Left lung (tissue), 10 donors: ENCODE measurements around the gene GABBR1. TPM values are rescaled to one million over a fixed set of nuclear protein-coding genes. Genes with fewer than 3 reads are reported as not detected.

Source experiments
- ATAC-seq: fragments of 200-7000 bp; cut with Tn5 transposase; one replicate; pipeline ENCODE4 v1.9.1; 2020; ENCODE audit warnings: moderate library complexity
- DNase-seq, 4 donors: peaks; one replicate each; pipeline ENCODE4 v3.0.0-alpha.2; 2013 to 2020
- H3K27ac ChIP-seq, 2 donors: fragments of 200-600 bp; sonication (generic) in 1 of 2; one replicate each; pipeline versions ENCODE4 v1.5.0 to v1.8.0; 2020 to 2021
- H3K27me3 ChIP-seq, 2 donors: fragments of 200-600 bp; sonication (generic) in 1 of 2; one replicate each; pipeline versions ENCODE4 v1.5.0 to v1.8.0; 2020 to 2021
- H3K36me3 ChIP-seq, 2 donors: fragments of 200-600 bp; sonication (generic) in 1 of 2; one replicate each; pipeline versions ENCODE4 v1.5.0 to v1.8.0; 2020 to 2021
- H3K4me1 ChIP-seq, 2 donors: fragments of 200-600 bp; one replicate each; pipeline ENCODE4 v1.8.0; 2021
- H3K4me3 ChIP-seq, 2 donors: fragments of 200-600 bp; sonication (generic) in 1 of 2; one replicate each; pipeline versions ENCODE4 v1.5.0 to v1.8.0; 2020 to 2021; ENCODE audit warnings: mild to moderate bottlenecking in 1 of 2
- H3K9me3 ChIP-seq, 2 donors: fragments of 200-600 bp; sonication (generic) in 1 of 2; one replicate each; pipeline versions ENCODE4 v1.5.0 to v1.8.0; 2020 to 2021
- CTCF ChIP-seq, 2 donors: fragments of 200-600 bp; sonication (generic) in 1 of 2; IDR thresholded peaks; one replicate each; pipeline versions ENCODE4 v1.5.0 to v1.8.0; 2021; ENCODE audit warnings: antibody characterized with exemption in 2 of 2
- intact Hi-C, 2 donors: fragments of 100-400 bp; cut with DNase I; formaldehyde crosslinking; loops; one replicate each; pipeline versions ENCODE4 v1.11.2 to v1.14.2; 2022
- polyA plus RNA-seq, 6 donors: library from polyadenylated mRNA; unstranded; fragments of 120-200 nt; gene quantifications; one replicate each; pipeline ENCODE4 v1.2.1, GENCODE V29; 2013; ENCODE audit not compliant: insufficient read length in 6 of 6
- total RNA-seq, 2 donors: library from RNA; stranded (reverse); fragmentation: NEBNext Ultra II Directional; extraction: Animal tissue kit (Norgen Biotek cat#: 25700); gene quantifications; one replicate each; pipeline ENCODE4 v1.2.1, GENCODE V29; 2021
- donor health status: DM: no; HTN: yes; CAD: no.
- donor health status: DM: no; HTN: no; CAD: no.

The GABBR1 gene
- total and polyA plus RNA-seq, 8 donors: 25.0 to 122 (median 92.0) TPM

GRCh38 chr6:29524044-29524443 lies 108.9 kb downstream of the GABBR1 start:
- Histone ChIP-seq H3K27ac (no peak overlapping the region), H3K36me3 (no peaks in the 10 kb centered on the region), H3K4me3 (no peak overlapping the region), H3K27me3 (peaks cover 0 to 3% of the 10 kb centered on the region in 2 donors), H3K9me3 (no peaks in the 10 kb centered on the region), H3K4me1 (no peaks in the 10 kb centered on the region)
- intact Hi-C loops: no loop called here
- no peak for TF ChIP-seq CTCF (IDR thresholded peaks at IDR 0.05)
- ATAC-seq (no peak), DNase-seq (no peak)

GRCh38 chr6:29522227-29522626 lies 110.8 kb downstream of the GABBR1 start:
- TF ChIP-seq CTCF (IDR thresholded peaks at IDR 0.05): no peak
- no peak overlapping the region for H3K27ac ChIP-seq
- no peaks in the 10 kb centered on the region for H3K9me3 ChIP-seq
- no peak for ATAC-seq
- intact Hi-C loops: no loop called here
- H3K4me1 ChIP-seq: no peaks in the 10 kb centered on the region
- H3K4me3 ChIP-seq: no peak overlapping the region
- no peaks in the 10 kb centered on the region for H3K36me3 ChIP-seq
- DNase-seq: no peak
- H3K27me3 ChIP-seq: peaks cover 0 to 3% of the 10 kb centered on the region in 2 donors

GRCh38 chr6:29521006-29521680 lies 111.8 kb downstream of the GABBR1 start:
- Histone ChIP-seq H3K27me3 (peaks cover 0 to 3% of the 10 kb centered on the region in 2 donors), H3K27ac (no peak overlapping the region), H3K4me1 (no peaks in the 10 kb centered on the region), H3K9me3 (no peaks in the 10 kb centered on the region), H3K36me3 (no peaks in the 10 kb centered on the region), H3K4me3 (no peak overlapping the region)
- DNase-seq (no peak), ATAC-seq (no peak)
- TF ChIP-seq CTCF (IDR thresholded peaks at IDR 0.05): no peak
- intact Hi-C loops: no loop called here

GRCh38 chr6:29520232-29520631 lies 112.8 kb downstream of the GABBR1 start:
- no peak for DNase-seq
- Histone ChIP-seq H3K9me3 (no peaks in the 10 kb centered on the region), H3K36me3 (no peaks in the 10 kb centered on the region), H3K4me1 (no peaks in the 10 kb centered on the region), H3K4me3 (no peak overlapping the region), H3K27ac (no peak overlapping the region), H3K27me3 (peaks cover 0 to 3% of the 10 kb centered on the region in 2 donors)
- intact Hi-C loops: no loop called here
- ATAC-seq: no peak
- TF ChIP-seq CTCF (IDR thresholded peaks at IDR 0.05): no peak

GRCh38 chr6:29519291-29520010 lies 113.5 kb downstream of the GABBR1 start:
- no peak for TF ChIP-seq CTCF (IDR thresholded peaks at IDR 0.05)
- Histone ChIP-seq H3K36me3 (no peaks in the 10 kb centered on the region), H3K27me3 (peaks cover 0 to 3% of the 10 kb centered on the region in 2 donors), H3K4me3 (no peak overlapping the region), H3K9me3 (no peaks in the 10 kb centered on the region), H3K27ac (no peak overlapping the region), H3K4me1 (no peaks in the 10 kb centered on the region)
- ATAC-seq: no peak
- DNase-seq: no peak
- intact Hi-C loops: no loop called here
